ENCODE measurements around the gene CNOT11. TPM values are rescaled to one million over a fixed set of nuclear protein-coding genes. Genes with fewer than 3 reads are reported as not detected.
"Not testable (repeated sequence)": the region's sequence is repeated elsewhere in the genome, so short reads cannot be mapped to it uniquely, and the experiment has no call there.

CNOT11 gene
- polyA plus RNA-seq, 1 donor (not counting 4 experiments of a cell fraction or from before 2014, with no cell fraction given) = 83.1 TPM

GRCh38 chr2:101241158-101241557, 11.5 kb upstream of the CNOT11 start:
- Histone ChIP-seq H3K9ac (ENCODE audit: control insufficient read depth, extremely low read depth, insufficient read depth, low read length) (no peak overlapping the region), H3K27me3 (ENCODE audit: control insufficient read depth, extremely low read depth, insufficient read depth, low read length) (no peaks in the 10 kb centered on the region), H3K27ac (ENCODE audit: control insufficient read depth, insufficient read depth, low read length) (no peak overlapping the region), H4K20me1 (ENCODE audit: control insufficient read depth, extremely low read depth, insufficient read depth, low read length) (no peaks in the 10 kb centered on the region), H3K4me2 (ENCODE audit: control insufficient read depth, extremely low read depth, insufficient read depth, low read depth, low read length) (no peak overlapping the region), H3K9me1 (ENCODE audit: control insufficient read depth, extremely low read depth, insufficient read depth, low read length) (no peaks in the 10 kb centered on the region), H3K36me3 (ENCODE audit: control insufficient read depth in 2 of 2, extremely low read depth in 1 of 2, insufficient read depth in 2 of 2, low read length in 2 of 2) (no peaks in the 10 kb centered on the region), H3K4me3 (ENCODE audit: control insufficient read depth in 2 of 3, extremely low read depth in 1 of 3, insufficient read depth in 2 of 3, low read depth in 1 of 3, low read length in 3 of 3) (no peak overlapping the region), H3K4me1 (ENCODE audit: control insufficient read depth, extremely low read depth, insufficient read depth, low read length) (no peaks in the 10 kb centered on the region), H2AFZ (ENCODE audit: control insufficient read depth, low read length) (no peak overlapping the region), H3K9me3 (ENCODE audit: control insufficient read depth, low read depth, low read length) (no peaks in the 10 kb centered on the region), H3K79me2 (ENCODE audit: control insufficient read depth, insufficient read depth, low read length) (no peaks in the 10 kb centered on the region)
- FAIRE-seq = no peak
- TF ChIP-seq EZH2 (IDR thresholded peaks at IDR 0.05; ENCODE audit: low read length) = no peak
- TF ChIP-seq, protein P1, sequence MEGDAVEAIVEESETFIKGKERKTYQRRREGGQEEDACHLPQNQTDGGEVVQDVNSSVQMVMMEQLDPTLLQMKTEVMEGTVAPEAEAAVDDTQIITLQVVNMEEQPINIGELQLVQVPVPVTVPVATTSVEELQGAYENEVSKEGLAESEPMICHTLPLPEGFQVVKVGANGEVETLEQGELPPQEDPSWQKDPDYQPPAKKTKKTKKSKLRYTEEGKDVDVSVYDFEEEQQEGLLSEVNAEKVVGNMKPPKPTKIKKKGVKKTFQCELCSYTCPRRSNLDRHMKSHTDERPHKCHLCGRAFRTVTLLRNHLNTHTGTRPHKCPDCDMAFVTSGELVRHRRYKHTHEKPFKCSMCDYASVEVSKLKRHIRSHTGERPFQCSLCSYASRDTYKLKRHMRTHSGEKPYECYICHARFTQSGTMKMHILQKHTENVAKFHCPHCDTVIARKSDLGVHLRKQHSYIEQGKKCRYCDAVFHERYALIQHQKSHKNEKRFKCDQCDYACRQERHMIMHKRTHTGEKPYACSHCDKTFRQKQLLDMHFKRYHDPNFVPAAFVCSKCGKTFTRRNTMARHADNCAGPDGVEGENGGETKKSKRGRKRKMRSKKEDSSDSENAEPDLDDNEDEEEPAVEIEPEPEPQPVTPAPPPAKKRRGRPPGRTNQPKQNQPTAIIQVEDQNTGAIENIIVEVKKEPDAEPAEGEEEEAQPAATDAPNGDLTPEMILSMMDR (optimal IDR thresholded peaks at IDR 0.05 in 1 of 3, IDR thresholded peaks at IDR 0.05 in 1 of 3, conservative IDR thresholded peaks at IDR 0.05 in 1 of 3; ENCODE audit: extremely low read depth in 1 of 3, insufficient read depth in 2 of 3, low read length in 3 of 3) = no peak
- dilution Hi-C loops (cut with MboI; ENCODE audit: extremely low pct_ligation_motif_present, low sequenced_read_pairs) = no loop called here
- DNase-seq (ENCODE audit: low read depth, low spot score) = no peak

- H3K4me3 ChIP-seq (ENCODE audit: control insufficient read depth in 2 of 3, extremely low read depth in 1 of 3, insufficient read depth in 2 of 3, low read depth in 1 of 3, low read length in 3 of 3); H3K4me1 ChIP-seq (ENCODE audit: control insufficient read depth, extremely low read depth, insufficient read depth, low read length); DNase-seq (ENCODE audit: low read depth, low spot score); H3K9ac ChIP-seq (ENCODE audit: control insufficient read depth, extremely low read depth, insufficient read depth, low read length); H3K9me3 ChIP-seq (ENCODE audit: control insufficient read depth, low read depth, low read length); H3K4me2 ChIP-seq (ENCODE audit: control insufficient read depth, extremely low read depth, insufficient read depth, low read depth, low read length); dilution Hi-C loops (cut with MboI; ENCODE audit: extremely low pct_ligation_motif_present, low sequenced_read_pairs); H3K79me2 ChIP-seq (ENCODE audit: control insufficient read depth, insufficient read depth, low read length); H3K9me1 ChIP-seq (ENCODE audit: control insufficient read depth, extremely low read depth, insufficient read depth, low read length); H4K20me1 ChIP-seq (ENCODE audit: control insufficient read depth, extremely low read depth, insufficient read depth, low read length); H2AFZ ChIP-seq (ENCODE audit: control insufficient read depth, low read length); H3K27me3 ChIP-seq (ENCODE audit: control insufficient read depth, extremely low read depth, insufficient read depth, low read length); H3K27ac ChIP-seq (ENCODE audit: control insufficient read depth, insufficient read depth, low read length); FAIRE-seq; H3K36me3 ChIP-seq (ENCODE audit: control insufficient read depth in 2 of 2, extremely low read depth in 1 of 2, insufficient read depth in 2 of 2, low read length in 2 of 2): not testable (repeated sequence)
Observed at GRCh38 chr2:101244373-101244772, 8.3 kb upstream of the CNOT11 start.

DNA sequence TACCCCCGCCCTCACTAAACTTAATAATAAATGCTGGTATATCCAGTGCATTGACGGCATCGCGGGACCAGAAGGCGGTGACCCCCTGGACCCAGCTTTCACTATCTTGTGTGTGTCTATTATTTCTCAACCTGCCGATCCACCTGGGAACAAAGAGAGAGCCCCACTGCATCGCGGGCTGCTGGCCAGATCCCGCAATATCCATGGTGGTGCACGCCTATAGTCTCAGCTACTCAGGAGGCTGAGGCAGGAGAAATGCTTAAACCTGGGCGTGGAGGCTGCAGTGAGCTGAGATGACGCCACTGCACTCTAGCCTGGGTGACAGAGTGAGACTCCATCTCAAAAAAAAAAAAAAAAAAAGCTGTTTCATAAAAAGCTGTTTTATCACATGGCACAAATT, 7.8 kb upstream of the CNOT11 start:
- H3K27ac ChIP-seq (ENCODE audit: control insufficient read depth, insufficient read depth, low read length); DNase-seq (ENCODE audit: low read depth, low spot score); H3K36me3 ChIP-seq (ENCODE audit: control insufficient read depth in 2 of 2, extremely low read depth in 1 of 2, insufficient read depth in 2 of 2, low read length in 2 of 2); H3K9ac ChIP-seq (ENCODE audit: control insufficient read depth, extremely low read depth, insufficient read depth, low read length); H4K20me1 ChIP-seq (ENCODE audit: control insufficient read depth, extremely low read depth, insufficient read depth, low read length); H3K4me2 ChIP-seq (ENCODE audit: control insufficient read depth, extremely low read depth, insufficient read depth, low read depth, low read length); H3K27me3 ChIP-seq (ENCODE audit: control insufficient read depth, extremely low read depth, insufficient read depth, low read length); H3K9me3 ChIP-seq (ENCODE audit: control insufficient read depth, low read depth, low read length); H3K4me1 ChIP-seq (ENCODE audit: control insufficient read depth, extremely low read depth, insufficient read depth, low read length); H2AFZ ChIP-seq (ENCODE audit: control insufficient read depth, low read length); dilution Hi-C loops (cut with MboI; ENCODE audit: extremely low pct_ligation_motif_present, low sequenced_read_pairs); H3K4me3 ChIP-seq (ENCODE audit: control insufficient read depth in 2 of 3, extremely low read depth in 1 of 3, insufficient read depth in 2 of 3, low read depth in 1 of 3, low read length in 3 of 3); FAIRE-seq; H3K9me1 ChIP-seq (ENCODE audit: control insufficient read depth, extremely low read depth, insufficient read depth, low read length); H3K79me2 ChIP-seq (ENCODE audit: control insufficient read depth, insufficient read depth, low read length): not testable (repeated sequence)

DNA sequence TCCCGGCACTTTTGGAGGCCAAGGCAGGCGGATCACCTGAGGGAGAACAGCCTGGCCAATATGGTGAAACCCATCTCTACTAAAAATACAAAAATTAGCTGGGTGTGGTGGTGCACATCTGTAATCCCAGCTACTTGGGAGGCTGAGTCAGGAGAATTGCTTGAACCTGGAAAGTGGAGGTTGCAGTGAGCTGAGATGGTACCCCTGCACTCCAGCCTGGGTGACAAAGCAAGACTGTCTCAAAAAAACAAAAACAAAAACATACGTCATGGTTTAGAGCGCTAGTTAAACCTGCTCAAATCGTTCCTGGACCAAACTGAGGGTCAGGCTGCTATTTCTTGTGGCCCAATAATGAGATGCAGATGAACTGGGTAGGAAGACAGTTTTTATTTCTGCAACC, 7.2 kb upstream of the CNOT11 start:
- H3K27me3 ChIP-seq (ENCODE audit: control insufficient read depth, extremely low read depth, insufficient read depth, low read length); FAIRE-seq; H3K4me2 ChIP-seq (ENCODE audit: control insufficient read depth, extremely low read depth, insufficient read depth, low read depth, low read length); H3K4me3 ChIP-seq (ENCODE audit: control insufficient read depth in 2 of 3, extremely low read depth in 1 of 3, insufficient read depth in 2 of 3, low read depth in 1 of 3, low read length in 3 of 3); H4K20me1 ChIP-seq (ENCODE audit: control insufficient read depth, extremely low read depth, insufficient read depth, low read length); H2AFZ ChIP-seq (ENCODE audit: control insufficient read depth, low read length); H3K9me3 ChIP-seq (ENCODE audit: control insufficient read depth, low read depth, low read length); H3K9me1 ChIP-seq (ENCODE audit: control insufficient read depth, extremely low read depth, insufficient read depth, low read length); dilution Hi-C loops (cut with MboI; ENCODE audit: extremely low pct_ligation_motif_present, low sequenced_read_pairs); H3K27ac ChIP-seq (ENCODE audit: control insufficient read depth, insufficient read depth, low read length); H3K9ac ChIP-seq (ENCODE audit: control insufficient read depth, extremely low read depth, insufficient read depth, low read length); H3K79me2 ChIP-seq (ENCODE audit: control insufficient read depth, insufficient read depth, low read length); H3K4me1 ChIP-seq (ENCODE audit: control insufficient read depth, extremely low read depth, insufficient read depth, low read length); H3K36me3 ChIP-seq (ENCODE audit: control insufficient read depth in 2 of 2, extremely low read depth in 1 of 2, insufficient read depth in 2 of 2, low read length in 2 of 2); DNase-seq (ENCODE audit: low read depth, low spot score): not testable (repeated sequence)

Data from keratinocyte (primary cell).